Stimulated activated CD4-positive, alpha-beta T cell treated with anti-CD3 and anti-CD28 coated beads, TNF-alpha, amount 100 ng/mL, for 24 hours (primary cell): Measurements from ENCODE around the gene ANKRD22.
"Not testable (repeated sequence)": the region's sequence is repeated elsewhere in the genome, so short reads cannot be mapped to it uniquely, and the experiment has no call there.

Source experiments
- DNase-seq, 3 experiments: peaks; one replicate each; pipeline ENCODE4 v3.0.0-alpha.2; 2020; ENCODE audit warnings: low read depth in 3 of 3

ANKRD22 gene

DNA sequence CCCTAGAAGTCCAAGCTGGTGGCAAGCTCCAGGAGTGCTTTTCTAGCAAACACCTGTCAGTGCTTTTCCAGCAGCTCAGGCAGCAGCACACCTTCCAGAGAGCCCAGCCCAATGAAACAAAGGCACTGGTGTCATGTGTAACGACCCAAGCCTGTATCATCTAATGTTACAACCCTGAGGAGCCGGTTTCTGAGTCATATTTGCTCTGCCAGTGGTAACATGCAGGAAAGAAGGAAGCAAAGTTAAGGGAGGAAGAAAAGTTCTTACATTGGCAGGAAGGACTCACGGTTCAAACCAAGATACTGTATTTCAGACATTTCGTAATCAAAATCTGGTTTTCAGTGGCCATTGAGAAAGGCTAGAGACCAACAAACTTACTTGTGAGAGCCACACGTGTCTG, at the start of gene ANKRD22:
ANKRD22 (minus strand) TSS at position 139 of the 400 bp plus-strand sequence. CDS start 237 bp downstream, outside the sequence.
- DNase-seq, result no peak

GRCh38 chr10:88899886-88900285, 48.2 kb upstream of the ANKRD22 start:
- no peak for DNase-seq

- DNase-seq, result no peak
These were observed 47.1 kb upstream of the ANKRD22 start for GRCh38 chr10:88898727-88899126.

DNA sequence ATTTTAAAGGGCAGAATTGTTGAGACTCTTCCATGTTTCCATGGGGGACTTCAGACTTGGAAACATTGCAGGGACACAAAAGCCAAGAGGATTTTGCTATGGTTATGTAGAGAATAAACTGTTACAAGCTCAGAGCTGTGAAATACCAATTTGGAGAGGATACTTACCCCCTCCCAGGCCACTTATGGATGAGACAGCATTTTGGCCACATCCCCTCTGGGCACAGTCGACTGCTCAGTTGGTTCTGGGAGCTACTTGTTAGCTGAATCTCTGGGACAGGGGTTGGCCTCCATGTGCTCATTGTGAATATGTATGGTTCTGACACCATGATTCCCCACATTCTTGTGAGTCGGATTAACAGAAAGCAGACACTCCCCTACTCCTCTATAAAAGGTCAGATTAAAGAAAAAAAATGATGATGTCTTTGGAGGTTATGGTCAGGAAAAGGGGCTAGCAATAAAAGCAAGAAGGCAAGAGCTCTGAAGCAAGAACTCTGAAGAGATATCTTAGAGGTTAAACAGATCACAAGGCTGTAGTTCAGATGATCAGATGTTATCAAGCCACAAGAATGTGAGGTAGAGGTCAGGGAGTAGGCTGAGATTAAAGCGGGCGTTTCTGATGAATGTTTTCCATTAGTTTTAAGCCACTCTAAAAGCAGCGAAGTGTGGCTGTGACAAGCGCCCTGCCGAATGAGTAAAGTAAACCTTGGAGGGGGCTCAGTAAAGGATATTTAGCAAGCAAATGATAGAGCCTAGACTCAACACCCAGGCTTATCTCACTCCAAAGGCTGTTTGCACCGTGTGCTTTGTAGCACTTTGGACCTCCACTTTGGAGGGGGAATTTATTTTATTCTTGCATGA, 45.6 kb upstream of the ANKRD22 start:
- DNase-seq, result peak in 1 of 3 experiments; percentile 29

GRCh38 chr10:88896372-88896993, 44.8 kb upstream of the ANKRD22 start:
- no peak for DNase-seq

DNA sequence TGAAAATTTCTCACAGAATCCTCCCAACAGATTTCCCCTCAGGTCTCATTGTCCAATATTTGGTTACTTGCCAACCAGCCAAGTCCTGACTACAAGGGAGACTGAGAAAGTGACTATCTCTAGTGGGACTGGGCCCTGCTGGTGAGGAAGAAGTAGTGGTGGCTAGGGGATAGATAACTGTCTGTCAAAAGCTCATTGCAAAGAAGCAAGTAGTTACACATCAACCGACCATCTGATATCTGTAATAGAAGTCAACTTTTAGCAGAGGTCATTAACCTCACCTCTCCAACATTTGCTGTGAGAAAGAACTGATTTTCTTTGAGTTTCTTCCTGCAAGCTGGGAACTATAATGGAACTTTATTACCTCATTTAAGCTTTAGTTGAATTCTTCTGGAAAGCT, 43.6 kb upstream of the ANKRD22 start:
- no peak for DNase-seq

- no peak for DNase-seq
These were observed 42.0 kb upstream of the ANKRD22 start for GRCh38 chr10:88893611-88894010.

- no peak for DNase-seq
These were observed 40.8 kb upstream of the ANKRD22 start for GRCh38 chr10:88892222-88892967.

GRCh38 chr10:88890681-88891381, 39.2 kb upstream of the ANKRD22 start:
- DNase-seq, result no peak

DNA sequence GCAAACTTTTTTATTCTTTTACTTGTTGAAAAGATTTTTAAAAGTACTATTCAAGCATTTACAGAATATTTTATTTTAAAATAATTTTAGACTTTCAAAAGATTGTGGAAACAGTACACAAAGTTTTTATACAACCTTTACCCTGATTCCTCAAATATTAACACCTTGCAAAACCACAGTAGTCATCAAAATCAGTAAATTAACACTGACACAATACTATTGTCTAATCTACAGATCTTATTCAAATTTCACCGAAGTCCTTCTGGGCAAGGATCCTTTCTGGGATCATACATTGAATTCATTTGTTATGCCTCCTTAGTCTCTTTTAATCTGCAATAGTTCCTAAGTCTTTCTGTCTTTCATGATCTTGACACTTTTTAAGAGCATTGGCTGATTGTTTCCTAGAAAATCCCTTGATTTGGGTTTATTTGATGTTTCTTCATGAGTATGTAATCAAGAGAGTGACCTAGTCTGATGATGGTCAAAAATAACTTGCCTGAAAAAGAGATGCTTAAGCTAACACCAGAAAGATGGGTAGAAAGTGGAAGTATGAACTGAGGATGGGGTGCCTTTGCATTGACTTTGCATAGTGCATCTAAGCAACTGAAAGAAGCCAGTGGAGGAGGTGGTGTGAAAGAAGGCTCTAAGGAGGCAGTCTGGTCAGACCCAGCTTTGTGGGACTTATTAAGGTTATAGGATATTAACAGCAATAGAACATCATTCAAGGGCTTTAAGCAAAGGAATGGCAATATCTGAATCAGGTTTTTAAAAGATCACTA, 38.1 kb upstream of the ANKRD22 start:
- DNase-seq, result no peak

DNA sequence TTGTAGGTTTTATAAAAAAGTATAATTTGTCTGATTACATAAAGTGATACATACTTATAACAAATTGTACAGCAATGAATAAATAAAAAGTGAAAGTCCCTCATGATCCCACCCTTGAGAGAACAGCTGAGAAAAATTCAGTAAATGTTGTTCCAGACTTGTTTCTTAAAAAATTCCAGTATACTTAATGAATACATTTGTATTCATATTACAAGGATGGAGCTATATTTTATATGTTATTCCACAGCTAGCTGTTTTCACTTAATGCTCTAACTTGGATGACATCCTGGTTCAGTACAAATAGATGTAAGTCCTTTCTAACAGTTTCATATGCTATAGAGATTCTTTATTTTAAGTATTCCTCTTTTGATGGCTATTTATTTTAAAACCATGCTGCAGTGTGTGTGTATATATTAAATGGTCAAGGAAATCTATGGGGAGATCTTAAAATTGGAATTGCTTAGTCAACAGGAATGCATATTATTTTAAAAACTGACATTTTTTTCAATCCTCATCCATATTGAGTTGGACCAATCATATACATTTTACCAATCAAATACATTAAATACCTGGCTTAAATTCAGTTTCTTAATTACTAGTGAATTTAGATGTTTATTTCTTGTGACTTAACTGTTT, 37.3 kb upstream of the ANKRD22 start:
- DNase-seq, result no peak

- peak in 1 of 3 experiments; percentile 16 for DNase-seq
These were observed 34.9 kb upstream of the ANKRD22 start for GRCh38 chr10:88886557-88886956.

GRCh38 chr10:88883448-88883809, 31.8 kb upstream of the ANKRD22 start:
- no peak for DNase-seq

DNA sequence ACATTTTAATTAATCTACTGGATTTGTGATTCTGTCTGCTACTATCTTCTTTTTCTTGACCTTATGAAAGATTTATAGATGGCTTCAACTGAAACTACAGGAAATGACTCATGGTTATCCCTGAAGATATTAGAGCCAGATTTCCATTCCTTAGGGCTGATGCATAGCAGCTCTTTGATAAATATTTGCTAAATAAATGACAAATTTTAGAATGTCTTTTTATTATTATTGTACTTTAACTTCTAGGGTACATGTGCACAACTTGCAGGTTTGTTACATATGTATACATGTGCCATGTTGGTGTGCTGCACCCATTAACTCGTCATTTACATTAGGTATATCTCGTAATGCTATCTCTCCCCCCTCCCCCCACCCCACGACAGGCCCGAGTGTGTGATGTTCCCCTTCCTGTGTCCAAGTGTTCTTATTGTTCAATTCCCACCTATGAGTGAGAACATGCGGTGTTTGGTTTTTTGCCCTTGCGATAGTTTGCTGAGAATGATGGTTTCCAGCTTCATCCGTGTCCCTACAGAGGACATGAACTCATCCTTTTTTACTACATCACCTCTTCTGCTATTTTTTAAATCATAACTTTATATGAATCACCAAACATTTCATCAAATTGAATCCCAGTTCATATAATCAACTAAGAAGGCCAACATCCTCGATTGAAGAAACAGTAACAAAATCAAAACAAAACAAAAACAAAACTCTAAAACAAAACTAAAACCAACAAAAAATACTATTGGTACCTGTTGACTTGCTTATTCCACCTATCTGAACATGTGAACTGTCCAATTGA, 31.2 kb upstream of the ANKRD22 start:
- DNase-seq, result not testable (repeated sequence)

DNA sequence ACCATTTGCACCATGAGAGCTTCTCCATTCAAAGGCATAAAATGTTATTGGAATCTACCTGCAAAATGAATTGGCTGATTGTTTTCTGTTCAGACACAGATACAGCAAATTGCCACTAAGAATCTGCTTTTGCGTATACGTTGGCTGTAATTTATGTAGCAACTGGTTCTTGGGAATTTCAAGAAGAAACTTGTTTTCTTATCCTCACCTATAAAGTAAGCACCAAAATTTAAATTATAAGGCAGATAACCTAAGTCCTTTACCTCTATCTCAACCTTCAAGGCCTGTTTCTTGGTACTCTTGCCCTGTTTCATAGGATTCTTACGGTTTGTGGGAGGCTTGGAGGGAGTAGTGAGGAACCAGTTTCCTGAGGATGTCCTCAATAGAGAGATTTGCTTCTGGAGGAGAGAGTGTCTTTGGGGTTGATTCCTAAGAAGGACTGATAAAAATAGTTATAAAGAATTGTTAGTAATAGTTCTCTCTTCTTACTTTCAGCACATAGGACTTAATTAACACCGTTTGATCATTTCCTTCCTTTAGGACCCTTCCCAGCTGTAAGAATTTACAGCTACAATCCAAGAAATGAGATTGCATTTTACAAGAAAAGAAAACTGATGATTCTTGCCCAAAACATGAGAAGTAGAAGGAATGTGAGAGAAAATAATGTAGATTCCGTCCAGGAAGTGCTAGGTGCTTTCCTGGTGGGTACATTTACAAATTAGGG, 30.4 kb upstream of the ANKRD22 start:
- DNase-seq, result no peak

GRCh38 chr10:88881320-88881719, 29.7 kb upstream of the ANKRD22 start:
- no peak for DNase-seq

DNA sequence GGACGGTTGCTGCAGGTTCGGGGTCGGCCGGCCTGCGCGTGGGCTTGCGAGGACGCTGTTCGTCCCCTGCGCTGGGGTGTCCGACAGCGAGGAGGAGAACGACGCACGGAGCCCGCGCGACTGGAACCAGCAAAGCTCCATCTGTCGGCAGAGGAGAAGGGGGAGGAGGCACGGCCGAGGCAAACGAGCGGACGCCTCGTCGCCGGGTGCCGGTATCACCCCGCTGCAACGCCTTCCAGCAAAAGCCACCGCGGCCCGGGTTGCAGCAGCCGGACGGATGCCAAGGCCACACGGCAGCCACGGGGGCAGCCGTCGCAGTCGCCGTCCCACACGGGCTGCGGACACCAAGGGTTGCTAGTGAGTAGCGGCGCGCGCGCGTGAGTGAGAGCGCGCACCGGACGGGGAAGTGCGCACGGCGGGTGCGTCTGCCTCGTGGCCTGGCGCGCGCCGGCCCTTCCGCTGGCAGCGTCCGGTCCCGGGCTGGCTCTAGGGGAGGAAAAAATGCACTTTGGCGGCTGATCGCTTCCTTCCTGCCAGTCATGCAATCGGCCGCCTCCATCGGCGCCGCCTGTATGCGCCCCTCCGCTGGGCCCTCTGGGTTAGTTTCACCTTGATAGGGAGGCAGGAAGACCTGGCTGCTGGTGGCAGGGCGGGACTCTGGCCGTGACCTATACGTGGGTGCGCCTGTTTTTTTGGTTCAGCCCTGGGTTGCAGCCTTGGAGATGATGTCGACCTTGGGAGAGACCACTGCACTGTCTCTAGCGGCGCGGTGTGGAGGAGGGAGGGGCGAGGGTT, 28.8 kb upstream of the ANKRD22 start:
- DNase-seq, result peak; percentile 43 to 72 (median 46)
